H1 (cell line): Measurements from ENCODE around the gene CCDC63. TPM values are rescaled to one million over a fixed set of nuclear protein-coding genes. Genes with fewer than 3 reads are reported as not detected.

Experiments used
- CTCF ChIA-PET: fragments of 300-600 bp; sonication (Branson Sonifier 250); formaldehyde crosslinking; loops from one replicate; lab custom pipeline; 2021; ENCODE audit not compliant: partially characterized antibody; lab: Charles Lee
- POLR2A ChIA-PET: fragments of 300-600 bp; sonication (Branson Sonifier 250); formaldehyde crosslinking; loops from one replicate; lab custom pipeline; 2021; ENCODE audit warnings: inconsistent platforms; ENCODE audit not compliant: partially characterized antibody; lab: Charles Lee
- DNase-seq, 2 experiments: peaks; one replicate each; pipeline versions ENCODE4 v3.0.0 to v3.0.0-alpha.2; 2010 to 2022; ENCODE audit warnings: low spot score in 2 of 2, low read depth in 1 of 2, mixed read lengths in 1 of 2
- FAIRE-seq: peaks from 2 replicates; lab custom pipeline; 2011; peaks lifted over from hg19 to GRCh38; lab: Jason Lieb, UNC
- H2AFZ ChIP-seq: 2 replicates; pipeline ENCODE4 v1.8.1; 2012; ENCODE audit warnings: low read length, inconsistent platforms
- H2AK5ac ChIP-seq: 2 replicates; pipeline ENCODE4 v1.6.1; 2013; ENCODE audit warnings: low read depth, low read length
- H2BK120ac ChIP-seq: replicated peaks from 2 replicates; pipeline ENCODE3; 2013; ENCODE audit warnings: low read depth, low read length, inconsistent platforms
- H2BK12ac ChIP-seq: 2 replicates; pipeline ENCODE4 v1.6.1; 2013; ENCODE audit warnings: low read depth, low read length
- H2BK15ac ChIP-seq: 2 replicates; pipeline ENCODE4 v1.6.1; 2013; ENCODE audit warnings: low read length
- H2BK20ac ChIP-seq: 2 replicates; pipeline ENCODE4 v1.6.1; 2013; ENCODE audit warnings: low read length
- H2BK5ac ChIP-seq: 2 replicates; pipeline ENCODE4 v1.6.1; 2013; ENCODE audit warnings: low read depth, low read length
- H3K14ac ChIP-seq: 2 replicates; pipeline ENCODE4 v1.6.1; 2013; ENCODE audit warnings: inconsistent platforms; ENCODE audit not compliant: insufficient read length
- H3K18ac ChIP-seq: 2 replicates; pipeline ENCODE4 v1.6.1; 2013; ENCODE audit warnings: low read length; ENCODE audit errors: extremely low read depth
- H3K23ac ChIP-seq: 2 replicates; pipeline ENCODE4 v1.6.1; 2013; ENCODE audit warnings: inconsistent platforms; ENCODE audit not compliant: insufficient read length
- H3K23me2 ChIP-seq: 2 replicates; pipeline ENCODE4 v1.6.1; 2013; ENCODE audit warnings: low read depth, low read length
- H3K27ac ChIP-seq: 2 replicates; pipeline ENCODE4 v1.6.1; 2011; ENCODE audit warnings: low read depth, low read length, inconsistent platforms
- H3K27me3 ChIP-seq, 4 experiments: replicated peaks in 1 of 4; 1 replicate in 1 of 4; 2 replicates in 3 of 4; pipeline versions ENCODE4 v1.6.1 to v1.8.1; 2011 to 2013; ENCODE audit warnings: low read length in 3 of 4, mild to moderate bottlenecking in 3 of 4, inconsistent platforms in 2 of 4, mixed read lengths in 2 of 4, moderate library complexity in 1 of 4; ENCODE audit not compliant: control insufficient read depth in 3 of 4, insufficient read depth in 3 of 4; ENCODE audit errors: extremely low read depth in 1 of 4
- H3K36me3 ChIP-seq, 4 experiments: 2 replicates each; pipeline versions ENCODE4 v1.6.1 to v1.8.1; 2011 to 2013; ENCODE audit warnings: mild to moderate bottlenecking in 4 of 4, low read length in 3 of 4, moderate library complexity in 2 of 4, control low read depth in 1 of 4, inconsistent platforms in 1 of 4; ENCODE audit not compliant: insufficient read depth in 4 of 4, control insufficient read depth in 2 of 4
- H3K4ac ChIP-seq: replicated peaks from 2 replicates; pipeline ENCODE3; 2013; ENCODE audit warnings: low read length, low read depth, mixed read lengths, inconsistent platforms; ENCODE audit not compliant: insufficient read length
- H3K4me1 ChIP-seq, 4 experiments: replicated peaks in 1 of 4; 1 replicate in 1 of 4; 2 replicates in 3 of 4; pipeline versions ENCODE4 v1.6.1 to v1.8.1; 2011 to 2013; ENCODE audit warnings: low read length in 3 of 4, inconsistent platforms in 2 of 4, mixed read lengths in 1 of 4; ENCODE audit not compliant: insufficient read depth in 4 of 4, control insufficient read depth in 3 of 4
- H3K4me2 ChIP-seq, 2 experiments: 2 replicates each; pipeline versions ENCODE4 v1.6.1 to v1.8.1; 2011 to 2013; ENCODE audit warnings: low read depth in 2 of 2, low read length in 2 of 2, control low read depth in 1 of 2, inconsistent platforms in 1 of 2, mild to moderate bottlenecking in 1 of 2; ENCODE audit not compliant: insufficient read depth in 1 of 2
- H3K4me3 ChIP-seq, 4 experiments: fragments of 200-600, 300-600 bp in 1 of 4; sonication (generic), shearing (Covaris generic), sonication (Bioruptor Twin) in 1 of 4; 2 replicates each; pipeline versions ENCODE4 v1.5.1 to v1.8.1; 2011 to 2016; ENCODE audit warnings: low read length in 4 of 4, low read depth in 3 of 4, control low read depth in 2 of 4, inconsistent platforms in 2 of 4, mild to moderate bottlenecking in 2 of 4, mixed read lengths in 1 of 4, moderate library complexity in 1 of 4; ENCODE audit not compliant: insufficient read depth in 2 of 4; ENCODE audit errors: extremely low read depth in 1 of 4
- H3K56ac ChIP-seq: replicated peaks from 2 replicates; pipeline ENCODE3; 2013; ENCODE audit warnings: low read depth, mild to moderate bottlenecking, mixed read lengths, low read length, inconsistent platforms; ENCODE audit not compliant: insufficient read length
- H3K79me1 ChIP-seq: 2 replicates; pipeline ENCODE4 v1.6.1; 2013; ENCODE audit warnings: low read depth, low read length, control low read depth
- H3K79me2 ChIP-seq, 2 experiments: 2 replicates each; pipeline versions ENCODE4 v1.6.1 to v1.8.1; 2012 to 2013; ENCODE audit warnings: low read length in 2 of 2, mild to moderate bottlenecking in 2 of 2, inconsistent platforms in 1 of 2; ENCODE audit not compliant: insufficient read depth in 2 of 2, control insufficient read depth in 1 of 2
- H3K9ac ChIP-seq, 4 experiments: replicated peaks in 1 of 4; 1 replicate in 1 of 4; 2 replicates in 3 of 4; pipeline versions ENCODE4 v1.6.1 to v1.8.1; 2011 to 2013; ENCODE audit warnings: low read depth in 3 of 4, low read length in 3 of 4, control low read depth in 2 of 4, mild to moderate bottlenecking in 2 of 4, moderate library complexity in 2 of 4, inconsistent platforms in 1 of 4; ENCODE audit errors: extremely low read depth in 1 of 4
- H3K9me3 ChIP-seq, 2 experiments: 2 replicates each; pipeline versions ENCODE4 v1.6.1 to v1.8.1; 2012 to 2013; ENCODE audit warnings: mild to moderate bottlenecking in 2 of 2, moderate library complexity in 2 of 2, control low read depth in 1 of 2, inconsistent platforms in 1 of 2, low read depth in 1 of 2, low read length in 1 of 2, mixed read lengths in 1 of 2; ENCODE audit not compliant: insufficient read depth in 2 of 2
- H4K20me1 ChIP-seq, 2 experiments: replicated peaks in 1 of 2; 2 replicates each; pipeline versions ENCODE3 to v1.8.1; 2011 to 2013; ENCODE audit warnings: inconsistent platforms in 2 of 2, low read length in 2 of 2, mild to moderate bottlenecking in 1 of 2; ENCODE audit not compliant: insufficient read depth in 2 of 2, control insufficient read depth in 1 of 2
- H4K5ac ChIP-seq: 2 replicates; pipeline ENCODE4 v1.6.1; 2013; ENCODE audit warnings: low read length, low read depth, mixed read lengths, inconsistent platforms; ENCODE audit not compliant: insufficient read length
- H4K8ac ChIP-seq: 2 replicates; pipeline ENCODE4 v1.8.0; 2013; ENCODE audit warnings: mild to moderate bottlenecking, moderate library complexity, low read length, inconsistent platforms; ENCODE audit not compliant: insufficient read depth; ENCODE audit errors: extremely low read depth
- H4K91ac ChIP-seq: replicated peaks from 2 replicates; pipeline ENCODE3; 2013; ENCODE audit warnings: low read length, mixed read lengths, inconsistent platforms; ENCODE audit not compliant: insufficient read length
- whole genome bisulfite sequencing, 2 experiments: shearing (Covaris generic) in 1 of 2; methylation state at CpG; one replicate each; pipeline versions ENCODE4 v1.1.6 to v1.1.7; 2013 to 2015; ENCODE audit warnings: low lambda C conversion rate in 2 of 2, mixed read lengths in 2 of 2, inconsistent platforms in 1 of 2, low coverage in 1 of 2, missing lambda C conversion rate in 1 of 2; ENCODE audit not compliant: insufficient replicate concordance in 2 of 2, insufficient coverage in 1 of 2, insufficient read length in 1 of 2; ENCODE audit errors: extremely low coverage in 1 of 2, missing lambda C conversion rate in 1 of 2; 5-methylcytosine and 5-hydroxymethylcytosine counted together
- polyA plus RNA-seq, 7 experiments: library from polyadenylated mRNA; depleted of rRNA in 3 of 7; stranded (reverse) in 5 of 7; unstranded in 2 of 7; fragments of >200 nt in 5 of 7; fragments of 200-250 nt in 2 of 7; gene quantifications; 1 replicate in 5 of 7; 2 replicates in 1 of 7; 4 replicates in 1 of 7; pipeline versions ENCODE4 v1.2.1 to v1.2.3, GENCODE V29; 2011 to 2013; ENCODE audit warnings: missing spikeins in 2 of 7, mixed read lengths in 2 of 7
- total RNA-seq: library from RNA; stranded (reverse); fragmentation: NEBNext Ultra II Directional; extraction: Animal tissue kit (Norgen Biotek cat#: 25700); gene quantifications from 2 replicates; pipeline ENCODE4 v1.2.1, GENCODE V29; 2021

The CCDC63 gene
- total and polyA plus RNA-seq, 2 of the 8 experiments (the other 6 are each of a cell fraction or from before 2014, with no cell fraction given) = 0.42 to 0.93 TPM

DNA sequence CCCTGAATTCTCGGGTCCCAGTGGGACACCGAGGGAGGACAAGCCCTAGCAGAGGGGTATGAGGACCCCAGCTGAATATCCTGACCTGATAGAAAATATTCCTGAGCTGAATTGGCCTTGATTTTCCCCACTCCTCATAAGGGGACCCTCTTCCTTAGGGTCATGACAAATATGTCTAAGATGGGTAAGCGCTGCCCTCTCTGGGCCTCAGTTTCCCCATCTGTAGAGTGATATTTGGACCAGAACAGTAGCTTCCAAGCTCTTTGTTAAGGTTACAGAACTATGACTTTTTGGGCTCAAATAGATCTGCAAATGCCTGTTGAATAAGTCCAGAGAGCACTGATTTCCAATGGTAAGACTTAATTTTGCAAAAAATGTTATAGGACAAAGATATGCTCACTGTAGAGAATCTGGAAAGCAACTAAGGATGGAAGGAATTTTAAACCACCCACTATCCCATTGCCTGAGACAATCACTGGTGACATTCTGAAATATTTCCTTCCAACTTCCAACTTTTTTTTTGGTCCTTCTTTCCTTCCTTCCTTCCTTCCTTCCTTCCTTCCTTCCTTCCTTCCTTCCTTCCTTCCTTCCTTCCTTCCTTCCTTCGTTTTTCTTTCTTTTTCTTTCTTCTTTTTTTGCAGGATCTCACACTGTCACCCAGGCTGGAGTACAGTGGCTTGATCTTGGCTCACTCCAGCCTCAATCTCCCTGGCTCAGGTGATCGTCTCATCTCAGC is 41.6 kb downstream of the CCDC63 start:
- Histone ChIP-seq H3K27me3 (no peaks in the 10 kb centered on the region), H3K56ac (no peak overlapping the region), H3K4ac (no peak overlapping the region), H2BK5ac (no peak overlapping the region), H4K20me1 (no peaks in the 10 kb centered on the region), H3K23ac (no peak overlapping the region), H2BK20ac (0 out of 2 replicates have a peak overlapping the region, but pooled peaks have one; percentile 2), H3K4me1 (no peaks in the 10 kb centered on the region), H3K23me2 (no peaks in the 10 kb centered on the region), H3K9ac (no peak overlapping the region), H3K4me2 (no peak overlapping the region), H4K91ac (no peak overlapping the region), H3K18ac (no peak overlapping the region), H3K79me1 (no peaks in the 10 kb centered on the region), H3K27ac (no peak overlapping the region), H3K14ac (no peak overlapping the region), H2BK12ac (no peak overlapping the region), H3K36me3 (no peaks in the 10 kb centered on the region), H2AFZ (no peak overlapping the region), H3K79me2 (no peaks in the 10 kb centered on the region), H3K9me3 (no peaks in the 10 kb centered on the region), H2BK15ac (no peak overlapping the region), H3K4me3 (no peak overlapping the region), H2BK120ac (no peak overlapping the region), H4K5ac (no peak overlapping the region), H2AK5ac (no peak overlapping the region), H4K8ac (no peak overlapping the region)
- ChIA-PET POLR2A (interaction anchor here (0.5 to 1.0 kb wide), 2 partner anchors 18 to 205 kb away, joined by 3 to 4 read pairs; no protein-coding TSS in a partner anchor), CTCF (interaction anchor here (0.5 to 3.9 kb wide), 37 partner anchors 9 to 420 kb away, joined by 3 to 28 read pairs (median 4); partner anchors contain the start of genes CCDC63, FAM216A and GPN3)
- DNase-seq (no peak), FAIRE-seq (no peak)
- WGBS, 2 experiments = 62% methylated on average over 5 of the region's 5 CpGs; no CpG with 5 or more reads in 1 of the 2 experiments
